Tibial nerve (tissue), 4 donors: ENCODE results near the gene NCAPG2. TPM values are rescaled to one million over a fixed set of nuclear protein-coding genes. Genes with fewer than 3 reads are reported as not detected.
A peak's percentile ranks its signal among the peaks of the same experiment; 100 is the strongest.

Source experiments
- DNase-seq, 2 donors: peaks; one replicate each; pipeline ENCODE4 v3.0.0-alpha.2; 2019; ENCODE audit warnings: low spot score in 2 of 2
- H3K27ac ChIP-seq, 4 donors: fragments of 200-600 bp; sonication (generic) in 3 of 4; one replicate each; pipeline ENCODE4 v1.5.1; 2017 to 2019; ENCODE audit warnings: mild to moderate bottlenecking in 1 of 4
- H3K27me3 ChIP-seq, 2 donors: fragments of 200-600 bp; sonication (generic) in 1 of 2; one replicate each; pipeline versions ENCODE4 v1.5.1 to v1.6.0; 2017 to 2019
- H3K36me3 ChIP-seq, 3 donors: fragments of 200-600 bp; sonication (generic); one replicate each; pipeline ENCODE4 v1.5.1; 2018 to 2019
- H3K4me1 ChIP-seq, 4 donors: fragments of 200-600 bp; sonication (generic) in 3 of 4; one replicate each; pipeline ENCODE4 v1.5.1; 2017 to 2019
- H3K4me3 ChIP-seq, 4 donors: fragments of 200-600 bp; sonication (generic) in 3 of 4; one replicate each; pipeline ENCODE4 v1.5.1; 2017 to 2019; ENCODE audit warnings: mild to moderate bottlenecking in 1 of 4, moderate library complexity in 1 of 4
- H3K9me3 ChIP-seq, 4 donors: fragments of 200-600 bp; sonication (generic) in 3 of 4; one replicate each; pipeline ENCODE4 v1.5.1; 2017 to 2019
- EP300 ChIP-seq, 2 donors: sonication (generic); formaldehyde crosslinking; IDR thresholded peaks; one replicate each; pipeline ENCODE4 v1.6.1; 2017; ENCODE audit warnings: antibody characterized with exemption in 2 of 2, mild to moderate bottlenecking in 1 of 2
- POLR2A ChIP-seq, 2 donors: fragments of 450-650 bp; IDR thresholded peaks; one replicate each; pipeline ENCODE4 v1.6.1; 2017; ENCODE audit warnings: antibody characterized with exemption in 2 of 2, mild to moderate bottlenecking in 2 of 2, moderate library complexity in 2 of 2
- WGBS, 2 donors: methylation state at CpG; one replicate each; pipeline ENCODE4 v1.1.5; 2018; 5-methylcytosine and 5-hydroxymethylcytosine counted together
- total RNA-seq, 4 donors: library from RNA; depleted of rRNA; stranded (reverse); fragments of >200 nt; gene quantifications; one replicate each; pipeline ENCODE4 v1.1.0, GENCODE V29; 2016
- TF ChIP-seq, protein P1 (sequence below), 5 experiments: fragments of 200-600 bp in 3 of 5; fragments of 450-650 bp in 2 of 5; sonication (generic) in 3 of 5; IDR thresholded peaks; one replicate each; pipeline ENCODE4 v1.5.1; 2016 to 2019; ENCODE audit warnings: antibody characterized with exemption in 5 of 5, mild to moderate bottlenecking in 3 of 5, moderate library complexity in 2 of 5

Gene NCAPG2
- total RNA-seq, 4 donors from 2014 or later: 6.5 to 17.9 (median 11.0) TPM

DNA sequence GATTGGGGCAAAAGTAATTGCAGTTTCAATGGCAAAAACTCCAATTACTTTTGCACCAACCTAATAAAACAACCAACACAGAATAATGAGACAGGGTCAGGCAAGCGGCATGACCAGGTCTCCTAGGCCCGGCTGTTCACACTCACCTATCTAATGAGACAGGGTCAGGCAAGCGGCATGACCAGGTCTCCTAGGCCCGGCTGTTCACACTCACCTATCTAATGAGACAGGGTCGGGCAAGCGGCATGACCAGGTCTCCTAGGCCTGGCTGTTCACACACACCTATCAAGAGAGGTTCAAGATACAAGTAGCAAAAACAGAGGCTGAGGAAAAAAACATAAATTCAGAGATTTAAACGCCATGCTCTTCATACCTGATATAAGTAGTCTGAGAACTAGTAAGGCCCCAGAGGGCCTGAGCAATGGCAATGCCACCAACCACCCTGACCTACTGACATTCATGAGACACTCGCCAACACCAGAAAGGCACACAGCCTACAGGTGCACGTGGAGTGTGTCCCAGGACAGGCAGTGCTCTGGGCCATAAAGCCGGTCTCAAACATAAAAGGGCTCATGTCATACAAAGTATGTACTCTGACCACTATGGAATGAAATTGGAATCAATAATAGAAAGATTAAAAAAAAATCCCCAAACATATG is 40.6 kb upstream of the NCAPG2 start:
- Histone ChIP-seq H3K9me3 (no peaks in the 10 kb centered on the region), H3K4me3 (no peak overlapping the region), H3K4me1 (no peaks in the 10 kb centered on the region), H3K27ac (no peak overlapping the region), H3K36me3 (peaks cover 4 to 96% (median 8%) of the 10 kb centered on the region in 3 donors), H3K27me3 (no peaks in the 10 kb centered on the region)
- whole genome bisulfite sequencing, 2 donors: 89 to 91% methylated on average over 10 of the region's 10 CpGs
- DNase-seq: no peak
- TF ChIP-seq POLR2A (IDR thresholded peaks at IDR 0.05) (no peak), EP300 (IDR thresholded peaks at IDR 0.05) (no peak)
- TF ChIP-seq, protein P1, sequence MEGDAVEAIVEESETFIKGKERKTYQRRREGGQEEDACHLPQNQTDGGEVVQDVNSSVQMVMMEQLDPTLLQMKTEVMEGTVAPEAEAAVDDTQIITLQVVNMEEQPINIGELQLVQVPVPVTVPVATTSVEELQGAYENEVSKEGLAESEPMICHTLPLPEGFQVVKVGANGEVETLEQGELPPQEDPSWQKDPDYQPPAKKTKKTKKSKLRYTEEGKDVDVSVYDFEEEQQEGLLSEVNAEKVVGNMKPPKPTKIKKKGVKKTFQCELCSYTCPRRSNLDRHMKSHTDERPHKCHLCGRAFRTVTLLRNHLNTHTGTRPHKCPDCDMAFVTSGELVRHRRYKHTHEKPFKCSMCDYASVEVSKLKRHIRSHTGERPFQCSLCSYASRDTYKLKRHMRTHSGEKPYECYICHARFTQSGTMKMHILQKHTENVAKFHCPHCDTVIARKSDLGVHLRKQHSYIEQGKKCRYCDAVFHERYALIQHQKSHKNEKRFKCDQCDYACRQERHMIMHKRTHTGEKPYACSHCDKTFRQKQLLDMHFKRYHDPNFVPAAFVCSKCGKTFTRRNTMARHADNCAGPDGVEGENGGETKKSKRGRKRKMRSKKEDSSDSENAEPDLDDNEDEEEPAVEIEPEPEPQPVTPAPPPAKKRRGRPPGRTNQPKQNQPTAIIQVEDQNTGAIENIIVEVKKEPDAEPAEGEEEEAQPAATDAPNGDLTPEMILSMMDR (IDR thresholded peaks at IDR 0.05): no peak

- H3K4me1 ChIP-seq: no peaks in the 10 kb centered on the region
- no peaks in the 10 kb centered on the region for H3K9me3 ChIP-seq
- WGBS, 2 donors: 79 to 96% methylated on average over 4 of the region's 4 CpGs
- DNase-seq: no peak
- TF ChIP-seq POLR2A (IDR thresholded peaks at IDR 0.05): no peak
- TF ChIP-seq, protein P1 (IDR thresholded peaks at IDR 0.05): no peak
- TF ChIP-seq EP300 (IDR thresholded peaks at IDR 0.05): no peak
- H3K27me3 ChIP-seq: no peaks in the 10 kb centered on the region
- H3K27ac ChIP-seq: no peak overlapping the region
- H3K36me3 ChIP-seq: peaks cover 4 to 100% (median 8%) of the 10 kb centered on the region in 3 donors
- no peak overlapping the region for H3K4me3 ChIP-seq
Observed at GRCh38 chr7:158744070-158744469, 39.5 kb upstream of the NCAPG2 start.

DNA sequence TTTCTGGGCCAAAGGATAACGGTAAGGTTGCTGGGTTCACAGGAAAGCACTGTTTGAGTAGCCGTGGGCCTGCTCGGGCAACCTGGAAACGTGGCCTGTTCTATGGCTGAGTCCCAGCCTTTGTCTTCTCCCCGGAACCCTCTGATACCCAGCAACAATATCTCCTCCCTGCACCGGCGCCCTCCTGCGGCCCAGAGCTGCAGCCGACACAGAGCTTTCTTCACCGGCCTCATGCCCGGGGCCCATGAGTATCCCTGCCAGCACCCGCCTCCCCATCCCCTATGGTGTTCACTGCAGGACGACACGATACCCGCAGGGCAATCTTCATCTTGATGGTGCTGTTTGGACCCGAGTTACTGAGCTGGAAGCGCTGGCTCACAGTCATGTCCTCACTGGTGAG is 38.6 kb upstream of the NCAPG2 start:
- WGBS, 2 donors: 90 to 96% methylated on average over 17 of the region's 17 CpGs
- no peak for DNase-seq
- TF ChIP-seq, protein P1 (IDR thresholded peaks at IDR 0.05): no peak
- TF ChIP-seq EP300 (IDR thresholded peaks at IDR 0.05) (no peak), POLR2A (IDR thresholded peaks at IDR 0.05) (no peak)
- Histone ChIP-seq H3K27me3 (no peaks in the 10 kb centered on the region), H3K9me3 (no peaks in the 10 kb centered on the region), H3K4me1 (no peaks in the 10 kb centered on the region), H3K4me3 (no peak overlapping the region), H3K36me3 (peaks cover 8 to 100% (median 8%) of the 10 kb centered on the region in 3 donors), H3K27ac (no peak overlapping the region)

- no peak for TF ChIP-seq POLR2A (IDR thresholded peaks at IDR 0.05)
- TF ChIP-seq EP300 (IDR thresholded peaks at IDR 0.05): no peak
- TF ChIP-seq, protein P1 (IDR thresholded peaks at IDR 0.05): no peak
Observed at GRCh38 chr7:158742065-158742821, 37.6 kb upstream of the NCAPG2 start.

DNA sequence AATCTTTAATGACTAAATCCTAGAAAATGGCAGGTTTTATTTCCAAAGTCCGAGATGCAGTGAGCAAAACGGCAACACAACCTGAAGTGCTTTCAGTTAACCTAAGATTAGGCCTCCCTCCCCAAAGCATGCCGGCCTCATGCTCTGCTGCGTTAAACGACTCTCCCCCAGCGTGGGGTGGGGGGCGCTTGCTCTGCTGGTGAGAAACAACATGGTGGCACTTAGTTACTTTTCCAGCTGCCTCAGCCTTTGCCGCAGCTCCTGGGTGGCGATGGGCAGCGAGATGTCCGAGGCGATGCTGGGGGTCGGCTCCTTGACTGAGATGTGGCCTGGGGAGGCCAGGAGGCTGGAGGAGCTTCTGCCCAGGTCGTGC is 36.7 kb upstream of the NCAPG2 start:
- no peaks in the 10 kb centered on the region for H3K9me3 ChIP-seq
- no peak overlapping the region for H3K4me3 ChIP-seq
- TF ChIP-seq, protein P1 (IDR thresholded peaks at IDR 0.05): no peak
- no peak for TF ChIP-seq EP300 (IDR thresholded peaks at IDR 0.05)
- no peak for TF ChIP-seq POLR2A (IDR thresholded peaks at IDR 0.05)
- DNase-seq: no peak
- no peaks in the 10 kb centered on the region for H3K4me1 ChIP-seq
- H3K27me3 ChIP-seq: no peaks in the 10 kb centered on the region
- peaks cover 8 to 100% (median 8%) of the 10 kb centered on the region in 3 donors for H3K36me3 ChIP-seq
- peak overlapping the region in 1 of 4 donors; percentile 33 for H3K27ac ChIP-seq
- 90 to 93% methylated on average over 10 to 14 of the region's 14 CpGs for WGBS, 2 donors

More at GRCh38 chr7:158742065-158742821, 37.6 kb upstream of the NCAPG2 start:
- no peaks in the 10 kb centered on the region for H3K27me3 ChIP-seq
- H3K27ac ChIP-seq: no peak overlapping the region
- H3K4me1 ChIP-seq: no peaks in the 10 kb centered on the region
- peak in 1 of 2 donors; percentile 2 for DNase-seq
- H3K4me3 ChIP-seq: no peak overlapping the region
- 93% methylated on average over 19 of the region's 19 CpGs for WGBS, 2 donors
- H3K36me3 ChIP-seq: peaks cover 8 to 100% (median 8%) of the 10 kb centered on the region in 3 donors
- no peaks in the 10 kb centered on the region for H3K9me3 ChIP-seq
